HG02973 (cell line): Measurements from ENCODE around the gene CCL14.
"Not testable (repeated sequence)": the region's sequence is repeated elsewhere in the genome, so short reads cannot be mapped to it uniquely, and the experiment has no call there.

Experiments used
- ATAC-seq: cut with Tn5 transposase; IDR thresholded peaks from one replicate; pipeline ENCODE4 v1.9.1; 2021; ENCODE audit warnings: moderate library complexity; ENCODE audit not compliant: unreplicated experiment

Gene CCL14

GRCh38 chr17:35944151-35944550 lies 42.4 kb downstream of the CCL14 start:
- ATAC-seq, result no peak

GRCh38 chr17:35943537-35943936 lies 43.0 kb downstream of the CCL14 start, which contains the start of gene LYZL6:
LYZL6 (minus strand) TSS chr17:35943713; CDS start chr17:35939356, 4,357 bp downstream.
- no peak for ATAC-seq

GRCh38 chr17:35942588-35943186 lies 43.8 kb downstream of the CCL14 start:
- ATAC-seq, result no peak

GRCh38 chr17:35938492-35938891 lies 48.0 kb downstream of the CCL14 start:
- not testable (repeated sequence) for ATAC-seq

- no peak for ATAC-seq
Measured at GRCh38 chr17:35936063-35936462, 50.5 kb downstream of the CCL14 start.

GRCh38 chr17:35934760-35935159 lies 51.8 kb downstream of the CCL14 start:
- ATAC-seq, result no peak
